MCF 10A (cell line): ENCODE data around the gene PACSIN2. TPM values are rescaled to one million over a fixed set of nuclear protein-coding genes. Genes with fewer than 3 reads are reported as not detected.
"Not testable (repeated sequence)": the region's sequence is repeated elsewhere in the genome, so short reads cannot be mapped to it uniquely, and the experiment has no call there.

Experiments used
- BruUV-seq: library from RNA; stranded (reverse); fragments of 400-500 nt; replicated peaks from 2 replicates; lab custom pipeline; 2021; lab: Mats Ljungman, UMichigan
- CTCF ChIA-PET: fragments of 300-600 bp; sonication (Branson Sonifier 250); formaldehyde crosslinking; extraction: SDS; loops from one replicate; lab custom pipeline; 2021; ENCODE audit warnings: antibody characterized with exemption, inconsistent platforms; lab: Yijun Ruan, JAX
- POLR2A ChIA-PET: fragments of 300-600, 350-650 bp; sonication (Branson Sonifier 250); formaldehyde crosslinking; extraction: SDS; loops from one replicate; lab custom pipeline; 2020; ENCODE audit warnings: antibody characterized with exemption, inconsistent platforms; lab: Yijun Ruan, JAX
- DNase-seq: peaks from one replicate; pipeline ENCODE4 v3.0.0-alpha.2; 2018; ENCODE audit not compliant: unreplicated experiment
- H3K27ac Mint-ChIP-seq: one replicate; pipeline ENCODE4 v1.8.0; 2022; ENCODE audit warnings: mild to moderate bottlenecking, low read depth, mixed read lengths; ENCODE audit not compliant: unreplicated experiment
- H3K27me3 Mint-ChIP-seq: one replicate; pipeline ENCODE4 v1.8.0; 2022; ENCODE audit warnings: mixed read lengths; ENCODE audit not compliant: insufficient read depth, unreplicated experiment
- H3K36me3 Mint-ChIP-seq: one replicate; pipeline ENCODE4 v1.8.0; 2022; ENCODE audit warnings: mild to moderate bottlenecking, moderate library complexity, mixed read lengths; ENCODE audit not compliant: insufficient read depth, unreplicated experiment
- H3K4me1 Mint-ChIP-seq: one replicate; pipeline ENCODE4 v1.8.0; 2022; ENCODE audit warnings: mixed read lengths; ENCODE audit not compliant: insufficient read depth, unreplicated experiment
- H3K4me3 Mint-ChIP-seq: one replicate; pipeline ENCODE4 v1.8.0; 2022; ENCODE audit warnings: mild to moderate bottlenecking, moderate library complexity, mixed read lengths; ENCODE audit not compliant: unreplicated experiment
- H3K9me3 Mint-ChIP-seq: one replicate; pipeline ENCODE4 v1.8.0; 2022; ENCODE audit warnings: mixed read lengths; ENCODE audit not compliant: unreplicated experiment
- intact Hi-C: fragments of 100-400 bp; cut with micrococcal nuclease; formaldehyde crosslinking; loops from 2 replicates; pipeline ENCODE4 v1.14.1; 2022
- total RNA-seq: library from RNA; stranded (reverse); gene quantifications from 2 replicates; pipeline ENCODE4 v1.2.3, GENCODE V29; 2022
- TF ChIP-seq, protein P1 (sequence below): fragments of 200-600 bp; IDR thresholded peaks from one replicate; pipeline ENCODE4 v1.8.0; 2022; ENCODE audit warnings: antibody characterized with exemption, mild to moderate bottlenecking; ENCODE audit not compliant: unreplicated experiment

The PACSIN2 gene
- total RNA-seq, 1 experiment from 2014 or later, result 67.3 TPM

DNA sequence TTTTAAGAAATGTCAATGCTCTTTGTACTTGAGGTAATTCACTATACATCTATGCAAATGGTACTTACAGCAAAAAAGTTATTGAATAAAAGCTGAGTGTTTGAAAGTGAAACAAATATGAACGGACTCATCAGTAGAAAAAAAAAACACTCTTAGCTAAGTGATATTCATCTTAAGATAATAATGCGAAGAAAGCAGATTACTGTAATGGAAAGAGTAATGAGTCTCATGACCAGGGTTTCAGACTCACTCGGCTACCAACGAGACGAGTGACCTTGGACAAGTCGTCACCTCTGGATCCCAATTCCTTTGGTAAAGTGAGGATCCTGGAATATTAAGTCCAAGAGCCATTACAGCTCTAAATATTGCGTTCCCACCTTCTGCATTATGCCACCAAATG is 57.0 kb downstream of the PACSIN2 start:
- peaks cover 32% of the 10 kb centered on the region for H3K36me3 Mint-ChIP-seq
- no peaks in the 10 kb centered on the region for H3K9me3 Mint-ChIP-seq
- H3K4me1 Mint-ChIP-seq, result peaks cover 70% of the 10 kb centered on the region
- TF ChIP-seq, protein P1, sequence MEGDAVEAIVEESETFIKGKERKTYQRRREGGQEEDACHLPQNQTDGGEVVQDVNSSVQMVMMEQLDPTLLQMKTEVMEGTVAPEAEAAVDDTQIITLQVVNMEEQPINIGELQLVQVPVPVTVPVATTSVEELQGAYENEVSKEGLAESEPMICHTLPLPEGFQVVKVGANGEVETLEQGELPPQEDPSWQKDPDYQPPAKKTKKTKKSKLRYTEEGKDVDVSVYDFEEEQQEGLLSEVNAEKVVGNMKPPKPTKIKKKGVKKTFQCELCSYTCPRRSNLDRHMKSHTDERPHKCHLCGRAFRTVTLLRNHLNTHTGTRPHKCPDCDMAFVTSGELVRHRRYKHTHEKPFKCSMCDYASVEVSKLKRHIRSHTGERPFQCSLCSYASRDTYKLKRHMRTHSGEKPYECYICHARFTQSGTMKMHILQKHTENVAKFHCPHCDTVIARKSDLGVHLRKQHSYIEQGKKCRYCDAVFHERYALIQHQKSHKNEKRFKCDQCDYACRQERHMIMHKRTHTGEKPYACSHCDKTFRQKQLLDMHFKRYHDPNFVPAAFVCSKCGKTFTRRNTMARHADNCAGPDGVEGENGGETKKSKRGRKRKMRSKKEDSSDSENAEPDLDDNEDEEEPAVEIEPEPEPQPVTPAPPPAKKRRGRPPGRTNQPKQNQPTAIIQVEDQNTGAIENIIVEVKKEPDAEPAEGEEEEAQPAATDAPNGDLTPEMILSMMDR, result no peak
- DNase-seq, result no peak
- H3K27ac Mint-ChIP-seq, result peak overlapping the region; percentile 80
- H3K27me3 Mint-ChIP-seq, result no peaks in the 10 kb centered on the region
- peak overlapping the region; percentile 79 for H3K4me3 Mint-ChIP-seq
- ChIA-PET POLR2A (interaction anchor here (0.6 to 3.5 kb wide), 7 partner anchors 10 to 123 kb away, joined by 3 to 12 read pairs (median 5); no protein-coding TSS in a partner anchor), CTCF (interaction anchor here (0.9 kb wide), 1 partner anchor 22 kb away, joined by 3 read pairs; no protein-coding TSS in a partner anchor)
- intact Hi-C loops, result loop anchor here (2.0 kb wide), 1 partner anchor 337 kb away; no protein-coding TSS in a partner anchor
- BruUV-seq, result no TSS peak

DNA sequence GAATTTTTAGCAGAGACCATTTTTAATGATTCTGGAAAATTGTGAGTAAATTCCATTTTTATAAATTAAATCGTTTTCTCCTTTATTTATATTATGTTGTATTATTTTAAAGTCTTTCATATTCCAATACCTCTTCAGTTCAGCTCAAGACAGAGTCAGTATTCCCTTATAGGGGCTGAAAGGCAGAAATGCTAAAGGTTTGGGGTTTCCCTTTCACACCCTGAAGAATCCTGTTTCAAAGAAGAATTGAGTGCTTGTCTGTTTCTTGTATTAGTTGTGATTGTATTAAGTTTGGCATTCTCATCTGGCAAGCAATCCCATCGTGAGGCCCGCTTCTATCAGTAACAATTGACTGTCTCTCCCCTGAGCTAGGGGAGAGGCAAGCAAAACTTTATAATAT is 57.4 kb downstream of the PACSIN2 start:
- intact Hi-C loops, result no loop called here
- Mint-ChIP-seq H3K27ac (peak overlapping the region; percentile 80), H3K9me3 (no peaks in the 10 kb centered on the region), H3K27me3 (no peaks in the 10 kb centered on the region), H3K4me3 (no peak overlapping the region), H3K4me1 (peaks cover 70% of the 10 kb centered on the region), H3K36me3 (peaks cover 30% of the 10 kb centered on the region)
- POLR2A ChIA-PET, result interaction anchor here (0.6 to 3.5 kb wide), 7 partner anchors 11 to 123 kb away, joined by 3 to 12 read pairs (median 5); no protein-coding TSS in a partner anchor
- TF ChIP-seq, protein P1, result no peak
- CTCF ChIA-PET, result interaction anchor here (0.9 kb wide), 1 partner anchor 22 kb away, joined by 3 read pairs; no protein-coding TSS in a partner anchor
- DNase-seq, result no peak
- no TSS peak for BruUV-seq

DNA sequence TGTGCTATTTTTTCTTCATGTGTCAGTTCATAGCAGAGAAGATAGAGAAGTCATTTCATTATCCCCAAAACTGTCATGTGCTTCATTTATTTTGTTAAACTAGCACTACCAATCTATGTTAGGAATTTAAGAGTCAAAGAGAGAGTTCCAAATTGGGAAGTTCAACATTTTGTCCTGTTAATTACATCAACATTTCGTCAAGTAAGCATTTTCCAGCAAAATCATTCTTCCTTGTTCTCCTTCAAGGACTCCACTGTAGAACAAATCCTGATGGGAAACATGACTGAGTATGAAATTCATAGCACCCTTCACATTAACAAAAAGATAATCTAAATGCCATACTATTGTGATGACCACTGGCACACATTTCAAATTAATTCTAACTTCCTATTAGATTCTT is 59.1 kb downstream of the PACSIN2 start:
- BruUV-seq, result no TSS peak
- H3K27me3 Mint-ChIP-seq, result no peaks in the 10 kb centered on the region
- H3K4me1 Mint-ChIP-seq, result peaks cover 68% of the 10 kb centered on the region
- H3K36me3 Mint-ChIP-seq, result peaks cover 30% of the 10 kb centered on the region
- intact Hi-C loops, result no loop called here
- CTCF ChIA-PET, result no interaction called here
- H3K4me3 Mint-ChIP-seq, result no peak overlapping the region
- no peak for DNase-seq
- TF ChIP-seq, protein P1, result no peak
- H3K27ac Mint-ChIP-seq, result no peak overlapping the region
- no peaks in the 10 kb centered on the region for H3K9me3 Mint-ChIP-seq
- POLR2A ChIA-PET, result interaction anchor here (0.8 kb wide), 1 partner anchor 45 kb away, joined by 3 read pairs; no protein-coding TSS in a partner anchor

DNA sequence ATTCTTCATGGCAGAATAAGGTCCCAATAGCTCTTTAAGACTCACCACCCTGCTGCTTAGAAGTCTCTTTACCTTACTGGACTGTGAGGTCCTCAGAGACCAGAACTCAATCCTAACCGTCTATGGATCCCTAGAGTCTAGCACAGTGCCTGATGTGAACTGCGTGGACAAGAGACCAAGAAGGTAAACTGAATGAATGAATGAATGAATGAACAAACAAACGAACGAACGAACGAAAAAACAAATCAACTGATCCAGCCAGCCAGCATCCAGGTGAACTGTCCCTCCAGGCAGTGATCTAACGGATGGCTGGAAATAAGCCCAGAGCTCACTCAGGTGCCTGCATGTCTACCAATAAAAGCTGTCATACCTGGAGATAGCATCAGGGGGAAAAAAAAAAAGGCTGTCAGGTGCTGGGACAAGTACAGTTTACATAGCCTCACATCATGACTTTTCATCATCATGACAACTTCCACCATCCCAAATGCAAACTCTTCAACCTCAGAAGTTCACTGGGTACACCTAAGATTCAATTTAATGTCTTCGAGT is 59.8 kb downstream of the PACSIN2 start:
- no TSS peak for BruUV-seq
- ChIA-PET CTCF (no interaction called here), POLR2A (interaction anchor here (0.6 to 0.8 kb wide), 2 partner anchors 45 to 341 kb away, joined by 3 read pairs; no protein-coding TSS in a partner anchor)
- Mint-ChIP-seq H3K4me1 (peaks cover 62% of the 10 kb centered on the region), H3K27ac (no peak overlapping the region), H3K36me3 (peaks cover 30% of the 10 kb centered on the region), H3K9me3 (no peaks in the 10 kb centered on the region), H3K4me3 (no peak overlapping the region), H3K27me3 (no peaks in the 10 kb centered on the region)
- TF ChIP-seq, protein P1, result no peak
- intact Hi-C loops, result no loop called here
- no peak for DNase-seq

DNA sequence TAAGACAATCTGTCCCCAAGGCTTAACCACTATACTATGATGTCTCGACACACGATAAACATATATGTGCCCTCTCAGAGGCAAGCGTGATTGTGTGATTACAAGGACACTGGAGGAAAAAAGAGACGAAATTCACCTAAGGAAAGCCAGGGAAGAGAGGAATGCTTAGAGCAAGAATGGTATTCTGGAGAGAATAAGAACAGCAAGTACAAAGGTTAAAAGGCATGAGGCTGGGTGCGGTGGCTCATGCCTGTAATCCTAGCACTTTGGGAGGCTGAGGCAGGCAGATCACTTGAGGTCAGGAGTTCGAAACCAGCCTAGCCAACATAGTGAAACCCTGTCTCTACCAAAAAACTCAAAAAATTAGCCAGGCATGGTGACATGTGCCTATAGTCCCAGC is 61.2 kb downstream of the PACSIN2 start:
- intact Hi-C loops, H3K27me3 Mint-ChIP-seq, DNase-seq, H3K27ac Mint-ChIP-seq, POLR2A ChIA-PET, BruUV-seq, H3K4me3 Mint-ChIP-seq, H3K9me3 Mint-ChIP-seq: not testable (repeated sequence)
- CTCF ChIA-PET, result interaction anchor here (0.7 kb wide), 1 partner anchor 195 kb away, joined by 3 read pairs; no protein-coding TSS in a partner anchor
- Mint-ChIP-seq H3K36me3 (peaks cover 25% of the 10 kb centered on the region), H3K4me1 (peaks cover 59% of the 10 kb centered on the region)
